IMR-90 (cell line): Measurements from ENCODE around the gene AP3B1. TPM values are rescaled to one million over a fixed set of nuclear protein-coding genes. Genes with fewer than 3 reads are reported as not detected.

ENCODE experiments used
- ATAC-seq: fragments of 200-7000 bp; cut with Tn5 transposase; 2 replicates; pipeline ENCODE4 v1.9.1; 2020; ENCODE audit warnings: low read depth, mild to moderate bottlenecking, moderate library complexity
- BruUV-seq: library from RNA; stranded (reverse); fragments of 400-500 nt; replicated peaks from 2 replicates; lab custom pipeline; 2021; lab: Mats Ljungman, UMichigan
- CTCF ChIA-PET: fragments of 300-600 bp; formaldehyde crosslinking; extraction: SDS; loops from one replicate; lab custom pipeline; 2021; ENCODE audit warnings: antibody characterized with exemption; lab: Yijun Ruan, JAX
- POLR2A ChIA-PET: fragments of 300-600 bp; sonication (Branson Sonifier 250); formaldehyde crosslinking; loops from one replicate; lab custom pipeline; 2022; ENCODE audit warnings: antibody characterized with exemption; ENCODE audit not compliant: unreplicated experiment; lab: Charles Lee
- DNase-seq: peaks from one replicate; pipeline ENCODE4 v3.0.0; 2013
- H2AFZ ChIP-seq: replicated peaks from 2 replicates; pipeline ENCODE3; 2013; ENCODE audit warnings: low read length, mild to moderate bottlenecking; ENCODE audit not compliant: poor library complexity
- H2AK5ac ChIP-seq: 2 replicates; pipeline ENCODE4 v1.6.1; 2013; ENCODE audit warnings: low read depth, low read length, inconsistent platforms
- H2AK9ac ChIP-seq: replicated peaks from 2 replicates; pipeline ENCODE3; 2013; ENCODE audit warnings: mild to moderate bottlenecking, low read depth, low read length, moderate library complexity; ENCODE audit not compliant: poor library complexity
- H2BK120ac ChIP-seq: 2 replicates; pipeline ENCODE4 v1.6.1; 2013; ENCODE audit warnings: low read depth, low read length, inconsistent platforms
- H2BK15ac ChIP-seq: 3 replicates; pipeline ENCODE4 v1.6.1; 2013; ENCODE audit warnings: low read depth, low read length, inconsistent platforms
- H2BK20ac ChIP-seq: 2 replicates; pipeline ENCODE4 v1.6.1; 2013; ENCODE audit warnings: low read depth, mild to moderate bottlenecking, inconsistent platforms, low read length, moderate library complexity
- H2BK5ac ChIP-seq: 2 replicates; pipeline ENCODE4 v1.6.1; 2013; ENCODE audit warnings: mild to moderate bottlenecking, low read depth, low read length, inconsistent platforms; ENCODE audit not compliant: poor library complexity, severe bottlenecking
- H3K14ac ChIP-seq: replicated peaks from 2 replicates; pipeline ENCODE4 v1.6.1; 2013; ENCODE audit warnings: low read depth, low read length, inconsistent platforms
- H3K18ac ChIP-seq: 2 replicates; pipeline ENCODE4 v1.6.1; 2013; ENCODE audit warnings: low read depth, low read length, control low read depth
- H3K23ac ChIP-seq: 2 replicates; pipeline ENCODE4 v1.6.1; 2013; ENCODE audit warnings: low read depth, low read length, inconsistent platforms
- H3K27ac ChIP-seq: 2 replicates; pipeline ENCODE4 v1.5.1; 2013; ENCODE audit warnings: mild to moderate bottlenecking, control low read depth, low read length; ENCODE audit not compliant: insufficient read depth
- H3K27me3 ChIP-seq: 2 replicates; pipeline ENCODE4 v1.6.1; 2013; ENCODE audit warnings: low read length; ENCODE audit not compliant: control insufficient read depth, insufficient read depth
- H3K36me3 ChIP-seq: 2 replicates; pipeline ENCODE4 v1.6.1; 2013; ENCODE audit warnings: low read length, mixed read lengths; ENCODE audit not compliant: control insufficient read depth, insufficient read depth
- H3K4ac ChIP-seq: 2 replicates; pipeline ENCODE4 v1.6.1; 2013; ENCODE audit warnings: low read depth, low read length, inconsistent platforms
- H3K4me1 ChIP-seq: 2 replicates; pipeline ENCODE4 v1.6.1; 2013; ENCODE audit warnings: low read length, mixed read lengths; ENCODE audit not compliant: control insufficient read depth, insufficient read depth
- H3K4me2 ChIP-seq: 2 replicates; pipeline ENCODE4 v1.6.1; 2013; ENCODE audit warnings: low read depth, mild to moderate bottlenecking, control low read depth, low read length, moderate library complexity
- H3K4me3 ChIP-seq: 2 replicates; pipeline ENCODE4 v1.5.1; 2013; ENCODE audit warnings: low read depth, mild to moderate bottlenecking, control low read depth, low read length, moderate library complexity; ENCODE audit not compliant: insufficient read depth
- H3K56ac ChIP-seq: 2 replicates; pipeline ENCODE4 v1.6.1; 2013; ENCODE audit warnings: low read length, inconsistent platforms; ENCODE audit not compliant: insufficient read depth; ENCODE audit errors: extremely low read depth
- H3K79me1 ChIP-seq, 2 experiments: 2 replicates each; pipeline ENCODE4 v1.6.1; 2013; ENCODE audit warnings: low read length in 2 of 2, inconsistent platforms in 1 of 2, low read depth in 1 of 2
- H3K9ac ChIP-seq: 2 replicates; pipeline ENCODE4 v1.6.1; 2013; ENCODE audit warnings: low read depth, low read length, control low read depth
- H3K9me1 ChIP-seq: 2 replicates; pipeline ENCODE4 v1.6.1; 2013; ENCODE audit warnings: low read length, inconsistent platforms; ENCODE audit not compliant: insufficient read depth
- H3K9me3 ChIP-seq: 2 replicates; pipeline ENCODE4 v1.6.1; 2013; ENCODE audit warnings: low read length; ENCODE audit not compliant: control insufficient read depth, insufficient read depth
- H4K20me1 ChIP-seq: 2 replicates; pipeline ENCODE4 v1.6.1; 2013; ENCODE audit warnings: low read length, inconsistent platforms; ENCODE audit not compliant: insufficient read depth
- H4K5ac ChIP-seq: 2 replicates; pipeline ENCODE4 v1.6.1; 2013; ENCODE audit warnings: mild to moderate bottlenecking, low read depth, low read length, control low read depth
- H4K8ac ChIP-seq, 2 experiments: 2 replicates each; pipeline ENCODE4 v1.6.1; 2013; ENCODE audit warnings: low read depth in 2 of 2, low read length in 2 of 2, control low read depth in 1 of 2, inconsistent platforms in 1 of 2
- H4K91ac ChIP-seq: 2 replicates; pipeline ENCODE4 v1.6.1; 2013; ENCODE audit warnings: low read depth, low read length, inconsistent platforms; ENCODE audit not compliant: insufficient read depth
- MXI1 ChIP-seq: IDR thresholded peaks from 2 replicates; pipeline ENCODE4 v1.6.1; 2012; ENCODE audit warnings: low read depth, mild to moderate bottlenecking, low read length, moderate library complexity, borderline replicate concordance
- POLR2A ChIP-seq: IDR thresholded peaks from 2 replicates; pipeline ENCODE4 v1.6.1; 2012; ENCODE audit warnings: mild to moderate bottlenecking, low read depth, low read length
- WGBS, 2 experiments: methylation state at CpG; one replicate each; pipeline versions ENCODE4 v1.1.5 to v1.1.7; 2013; ENCODE audit warnings: missing lambda C conversion rate in 2 of 2; ENCODE audit not compliant: insufficient read length in 1 of 2; ENCODE audit errors: extremely low coverage in 2 of 2; 5-methylcytosine and 5-hydroxymethylcytosine counted together
- dilution Hi-C: fragments of 300-500 bp; cut with HindIII; formaldehyde crosslinking; loops from one replicate; pipeline ENCODE4 v1.14.3; 2018; ENCODE audit warnings: low sequenced_read_pairs; ENCODE audit not compliant: unreplicated experiment
- in situ Hi-C: fragments of 300-500 bp; cut with MboI; formaldehyde crosslinking; loops from 3 replicates; pipeline ENCODE4 v1.14.3; 2019; ENCODE audit warnings: low sequenced_read_pairs, inconsistent platforms, mixed read lengths
- intact Hi-C: fragments of 100-400 bp; cut with micrococcal nuclease; formaldehyde crosslinking; loops from 2 replicates; pipeline ENCODE4 v1.10.0; 2022
- polyA plus RNA-seq, 3 experiments: library from polyadenylated mRNA; depleted of rRNA; stranded (reverse); fragments of >200 nt; gene quantifications; 2 replicates each; pipeline ENCODE4 v1.2.3, GENCODE V29; 2012; ENCODE audit warnings: low replicate concordance in 1 of 3
- total RNA-seq: library from RNA; depleted of rRNA; stranded (reverse); fragments of >200 nt; gene quantifications from 2 replicates; pipeline ENCODE4 v1.2.3, GENCODE V29; 2012

Gene AP3B1
- total and polyA plus RNA-seq, 2 of the 4 experiments (the other 2 are of a cell fraction) = 33.1 to 59.0 TPM

GRCh38 chr5:78341440-78341839, 46.9 kb upstream of the AP3B1 start:
- POLR2A ChIA-PET = no interaction called here
- no peak overlapping the region for H2AK5ac ChIP-seq
- no peak overlapping the region for H3K9ac ChIP-seq
- intact Hi-C loops = no loop called here
- no peaks in the 10 kb centered on the region for H3K36me3 ChIP-seq
- H2BK15ac ChIP-seq = no peak overlapping the region
- H3K27me3 ChIP-seq = no peaks in the 10 kb centered on the region
- H2AK9ac ChIP-seq = no peak overlapping the region
- H3K9me1 ChIP-seq = peaks cover 4% of the 10 kb centered on the region; the same call in 1 of the 2 replicates
- no peak overlapping the region for H4K5ac ChIP-seq
- no peaks in the 10 kb centered on the region for H4K20me1 ChIP-seq
- no peak for TF ChIP-seq MXI1
- TF ChIP-seq POLR2A = no peak
- H3K14ac ChIP-seq = no peak overlapping the region
- no peak overlapping the region for H2BK120ac ChIP-seq
- ATAC-seq (no peak), DNase-seq (no peak)
- in situ Hi-C loops = no loop called here
- H4K91ac ChIP-seq = no peak overlapping the region
- H3K27ac ChIP-seq = no peak overlapping the region
- peaks cover 9% of the 10 kb centered on the region for H3K9me3 ChIP-seq
- no peak overlapping the region for H3K4me3 ChIP-seq
- H3K18ac ChIP-seq = no peak overlapping the region
- no peak overlapping the region for H2AFZ ChIP-seq
- H3K23ac ChIP-seq = no peak overlapping the region
- BruUV-seq = no TSS peak
- H2BK5ac ChIP-seq = no peak overlapping the region
- no peak overlapping the region for H3K4me2 ChIP-seq
- no peak overlapping the region for H3K56ac ChIP-seq
- peaks cover 5% of the 10 kb centered on the region for H3K4me1 ChIP-seq
- no CpG with 5 or more reads among the region's 3 CpGs for WGBS, 2 experiments
- dilution Hi-C loops = no loop called here
- H4K8ac ChIP-seq = no peak overlapping the region
- no peak overlapping the region for H3K4ac ChIP-seq
- no peaks in the 10 kb centered on the region for H3K79me1 ChIP-seq
- H2BK20ac ChIP-seq = no peak overlapping the region
- CTCF ChIA-PET = no interaction called here
